Vagina (tissue), 2 donors: Measurements from ENCODE around the gene EIF3I.

Experiments used
- POLR2A ChIP-seq, 2 donors: fragments of 450-650 bp; IDR thresholded peaks; one replicate each; pipeline ENCODE4 v1.6.1; 2017; ENCODE audit warnings: antibody characterized with exemption in 2 of 2, mild to moderate bottlenecking in 2 of 2, moderate library complexity in 2 of 2
- POLR2AphosphoS5 ChIP-seq, 2 donors: sonication (generic); formaldehyde crosslinking; IDR thresholded peaks; one replicate each; pipeline ENCODE4 v1.9.0; 2017; ENCODE audit warnings: antibody characterized with exemption in 2 of 2, mild to moderate bottlenecking in 2 of 2, low read depth in 1 of 2; ENCODE audit not compliant: insufficient read depth in 1 of 2
- TF ChIP-seq, protein P1 (sequence below), 3 experiments: fragments of 450-650 bp in 2 of 3; fragments of 200-600 bp in 1 of 3; sonication (generic) in 1 of 3; IDR thresholded peaks; one replicate each; pipeline ENCODE4 v1.5.1; 2017 to 2019; ENCODE audit warnings: antibody characterized with exemption in 3 of 3, mild to moderate bottlenecking in 2 of 3, moderate library complexity in 2 of 3

DNA sequence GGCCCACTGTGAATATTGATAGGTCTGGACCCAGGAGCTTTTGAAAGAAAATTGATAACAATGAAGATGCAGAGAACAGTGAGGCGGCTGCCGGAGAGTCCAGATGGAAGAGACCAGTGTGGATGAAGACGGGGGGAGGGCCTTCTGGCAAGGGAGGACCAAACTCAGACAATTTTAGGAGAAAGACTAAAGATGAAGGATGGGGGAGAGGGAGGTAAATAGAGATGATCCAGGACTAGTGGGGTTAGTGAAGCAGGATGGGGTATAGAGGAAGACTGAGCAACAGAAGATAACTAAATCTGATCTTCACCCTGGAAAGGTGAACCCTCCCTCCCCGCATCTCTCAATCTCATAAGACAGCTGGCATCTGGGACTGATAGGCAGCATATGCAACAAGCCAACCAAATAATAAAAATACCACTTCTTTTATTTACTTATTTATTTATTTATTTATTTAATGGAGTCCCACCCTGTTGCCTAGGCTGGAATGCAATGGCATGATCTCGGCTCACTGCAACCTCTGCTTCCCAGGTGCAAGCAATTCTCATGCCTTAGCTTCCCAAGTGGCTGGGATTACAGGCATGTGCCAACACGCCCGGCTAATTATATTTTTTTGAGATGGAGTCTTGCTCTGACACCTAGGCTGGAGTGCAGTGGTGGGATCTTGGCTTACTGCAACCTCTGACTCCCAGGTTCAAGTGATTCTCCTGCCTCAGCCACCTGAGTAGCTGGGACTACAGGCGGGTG, 10.5 kb downstream of the EIF3I start:
- no peak for TF ChIP-seq POLR2A (IDR thresholded peaks at IDR 0.05)
- TF ChIP-seq, protein P1, sequence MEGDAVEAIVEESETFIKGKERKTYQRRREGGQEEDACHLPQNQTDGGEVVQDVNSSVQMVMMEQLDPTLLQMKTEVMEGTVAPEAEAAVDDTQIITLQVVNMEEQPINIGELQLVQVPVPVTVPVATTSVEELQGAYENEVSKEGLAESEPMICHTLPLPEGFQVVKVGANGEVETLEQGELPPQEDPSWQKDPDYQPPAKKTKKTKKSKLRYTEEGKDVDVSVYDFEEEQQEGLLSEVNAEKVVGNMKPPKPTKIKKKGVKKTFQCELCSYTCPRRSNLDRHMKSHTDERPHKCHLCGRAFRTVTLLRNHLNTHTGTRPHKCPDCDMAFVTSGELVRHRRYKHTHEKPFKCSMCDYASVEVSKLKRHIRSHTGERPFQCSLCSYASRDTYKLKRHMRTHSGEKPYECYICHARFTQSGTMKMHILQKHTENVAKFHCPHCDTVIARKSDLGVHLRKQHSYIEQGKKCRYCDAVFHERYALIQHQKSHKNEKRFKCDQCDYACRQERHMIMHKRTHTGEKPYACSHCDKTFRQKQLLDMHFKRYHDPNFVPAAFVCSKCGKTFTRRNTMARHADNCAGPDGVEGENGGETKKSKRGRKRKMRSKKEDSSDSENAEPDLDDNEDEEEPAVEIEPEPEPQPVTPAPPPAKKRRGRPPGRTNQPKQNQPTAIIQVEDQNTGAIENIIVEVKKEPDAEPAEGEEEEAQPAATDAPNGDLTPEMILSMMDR (IDR thresholded peaks at IDR 0.05): no peak
- TF ChIP-seq POLR2AphosphoS5 (IDR thresholded peaks at IDR 0.05; ENCODE audit: insufficient read depth in 1 of 2, low read depth in 1 of 2): no peak
